GM23338 (cell line): Measurements from ENCODE around the gene MTERF4.

Experiments used
- CTCF ChIP-seq, 2 experiments: fragments of 200-600 bp in 1 of 2; sonication (generic) in 1 of 2; conservative IDR thresholded peaks; 2 replicates each; pipeline versions ENCODE4 v1.5.1 to v1.6.1; 2016 to 2017; ENCODE audit warnings: antibody characterized with exemption in 2 of 2, low read depth in 2 of 2, mild to moderate bottlenecking in 2 of 2, moderate library complexity in 1 of 2
- EZH2 ChIP-seq: fragments of 200-600 bp; sonication (generic); IDR thresholded peaks from one replicate; pipeline ENCODE4 v1.8.0; 2017; ENCODE audit warnings: antibody characterized with exemption, mild to moderate bottlenecking, low read depth; ENCODE audit not compliant: unreplicated experiment

- no peak for TF ChIP-seq CTCF (conservative IDR thresholded peaks at IDR 0.05; ENCODE audit: low read depth in 2 of 2)
- no peak for TF ChIP-seq EZH2
These were observed 29.4 kb downstream of the MTERF4 start for GRCh38 chr2:241072553-241073165.
